Body of pancreas (tissue), 4 donors: ENCODE results near the gene STRADB. TPM values are rescaled to one million over a fixed set of nuclear protein-coding genes. Genes with fewer than 3 reads are reported as not detected.

Source experiments
- ATAC-seq: fragments of 150-250 bp; one replicate; pipeline ENCODE4 v1.9.1; 2016
- DNase-seq, 4 donors: peaks; one replicate each; pipeline ENCODE4 v3.0.0-alpha.2; 2019
- H3K27ac ChIP-seq, 4 donors: fragments of 200-600 bp; sonication (generic); 1 replicate in 3 of 4; 2 replicates in 1 of 4; pipeline versions ENCODE4 v1.5.1 to v1.6.1; 2016 to 2019; ENCODE audit warnings: mild to moderate bottlenecking in 1 of 4, mixed read lengths in 1 of 4, moderate library complexity in 1 of 4
- H3K27me3 ChIP-seq, 2 donors: fragments of 200-600 bp; sonication (generic); one replicate each; pipeline ENCODE4 v1.6.0; 2016; ENCODE audit warnings: mild to moderate bottlenecking in 1 of 2
- H3K36me3 ChIP-seq, 2 donors: fragments of 200-600 bp; sonication (generic); replicated peaks in 1 of 2; 2 replicates each; pipeline ENCODE4 v1.5.1; 2016; ENCODE audit warnings: low read depth in 2 of 2; ENCODE audit not compliant: insufficient read depth in 1 of 2
- H3K4me1 ChIP-seq: fragments of 200-600 bp; sonication (generic); one replicate; pipeline ENCODE4 v1.6.0; 2016
- H3K4me3 ChIP-seq, 2 donors: fragments of 200-600 bp; sonication (generic); 1 replicate in 1 of 2; 2 replicates in 1 of 2; pipeline ENCODE4 v1.5.1; 2016 to 2019
- H3K9me3 ChIP-seq, 3 donors: fragments of 200-600 bp; sonication (generic); 1 replicate in 2 of 3; 2 replicates in 1 of 3; pipeline ENCODE4 v1.5.1; 2016
- POLR2A ChIP-seq, 3 donors: fragments of 450-650 bp; IDR thresholded peaks; one replicate each; pipeline ENCODE4 v1.6.1; 2016; ENCODE audit warnings: antibody characterized with exemption in 3 of 3, mild to moderate bottlenecking in 2 of 3
- WGBS, 2 donors: methylation state at CpG; one replicate each; pipeline ENCODE4 v1.1.5; 2017; 5-methylcytosine and 5-hydroxymethylcytosine counted together
- intact Hi-C: fragments of 100-400 bp; cut with DNase I; formaldehyde crosslinking; loops from one replicate; pipeline ENCODE4 v1.15.1; 2023
- total RNA-seq, 2 donors: library from RNA; depleted of rRNA; stranded (reverse); fragments of >200 nt; gene quantifications; one replicate each; pipeline ENCODE4 v1.1.0, GENCODE V29; 2016
- TF ChIP-seq, protein P1 (sequence below), 7 experiments: fragments of 450-650 bp in 4 of 7; fragments of 200-600 bp in 3 of 7; sonication (generic) in 3 of 7; IDR thresholded peaks; one replicate each; pipeline ENCODE4 v1.5.1; 2016 to 2019; ENCODE audit warnings: antibody characterized with exemption in 7 of 7

STRADB gene
- total RNA-seq, 2 donors from 2014 or later = 21.0 to 24.7 TPM

DNA sequence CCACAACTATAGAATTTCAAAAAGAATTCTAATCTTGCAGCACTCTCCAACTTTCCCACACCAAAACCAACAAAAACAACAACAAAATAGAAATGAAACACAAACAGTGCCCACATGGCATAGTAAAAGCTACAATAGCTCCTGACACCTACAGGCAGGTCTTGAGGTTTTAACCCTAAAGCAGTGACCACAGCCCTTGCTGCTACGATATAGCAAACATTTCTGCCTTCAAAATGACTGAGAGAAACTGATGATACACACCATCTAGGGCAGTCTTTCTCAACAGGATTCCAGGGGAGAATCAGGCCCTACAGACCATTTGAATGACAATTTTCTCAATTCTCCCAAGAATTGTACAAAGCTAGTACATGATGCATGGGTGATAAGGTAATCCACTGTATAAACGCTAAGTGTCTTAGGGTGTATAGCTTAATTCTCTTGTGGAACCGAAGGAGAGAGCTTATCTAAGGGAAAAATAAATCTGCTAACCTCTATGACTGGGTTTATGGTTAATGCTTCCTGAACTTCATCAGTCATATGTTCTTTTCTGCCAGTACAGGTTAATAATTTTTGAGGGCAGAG is 46.8 kb upstream of the STRADB start:
- H3K4me1 ChIP-seq = peaks cover 70% of the 10 kb centered on the region
- no peak for ATAC-seq
- 22 to 34% methylated on average over 3 of the region's 3 CpGs for WGBS, 2 donors
- TF ChIP-seq, protein P1, sequence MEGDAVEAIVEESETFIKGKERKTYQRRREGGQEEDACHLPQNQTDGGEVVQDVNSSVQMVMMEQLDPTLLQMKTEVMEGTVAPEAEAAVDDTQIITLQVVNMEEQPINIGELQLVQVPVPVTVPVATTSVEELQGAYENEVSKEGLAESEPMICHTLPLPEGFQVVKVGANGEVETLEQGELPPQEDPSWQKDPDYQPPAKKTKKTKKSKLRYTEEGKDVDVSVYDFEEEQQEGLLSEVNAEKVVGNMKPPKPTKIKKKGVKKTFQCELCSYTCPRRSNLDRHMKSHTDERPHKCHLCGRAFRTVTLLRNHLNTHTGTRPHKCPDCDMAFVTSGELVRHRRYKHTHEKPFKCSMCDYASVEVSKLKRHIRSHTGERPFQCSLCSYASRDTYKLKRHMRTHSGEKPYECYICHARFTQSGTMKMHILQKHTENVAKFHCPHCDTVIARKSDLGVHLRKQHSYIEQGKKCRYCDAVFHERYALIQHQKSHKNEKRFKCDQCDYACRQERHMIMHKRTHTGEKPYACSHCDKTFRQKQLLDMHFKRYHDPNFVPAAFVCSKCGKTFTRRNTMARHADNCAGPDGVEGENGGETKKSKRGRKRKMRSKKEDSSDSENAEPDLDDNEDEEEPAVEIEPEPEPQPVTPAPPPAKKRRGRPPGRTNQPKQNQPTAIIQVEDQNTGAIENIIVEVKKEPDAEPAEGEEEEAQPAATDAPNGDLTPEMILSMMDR (IDR thresholded peaks at IDR 0.05) = no peak
- no peak for TF ChIP-seq POLR2A (IDR thresholded peaks at IDR 0.05)
- intact Hi-C loops = no loop called here
- H3K9me3 ChIP-seq = no peaks in the 10 kb centered on the region
- H3K27me3 ChIP-seq = no peaks in the 10 kb centered on the region
- no peaks in the 10 kb centered on the region for H3K36me3 ChIP-seq
- H3K27ac ChIP-seq = peak overlapping the region; percentile 6 to 87 (median 41)
- no peak overlapping the region for H3K4me3 ChIP-seq
- DNase-seq = no peak

DNA sequence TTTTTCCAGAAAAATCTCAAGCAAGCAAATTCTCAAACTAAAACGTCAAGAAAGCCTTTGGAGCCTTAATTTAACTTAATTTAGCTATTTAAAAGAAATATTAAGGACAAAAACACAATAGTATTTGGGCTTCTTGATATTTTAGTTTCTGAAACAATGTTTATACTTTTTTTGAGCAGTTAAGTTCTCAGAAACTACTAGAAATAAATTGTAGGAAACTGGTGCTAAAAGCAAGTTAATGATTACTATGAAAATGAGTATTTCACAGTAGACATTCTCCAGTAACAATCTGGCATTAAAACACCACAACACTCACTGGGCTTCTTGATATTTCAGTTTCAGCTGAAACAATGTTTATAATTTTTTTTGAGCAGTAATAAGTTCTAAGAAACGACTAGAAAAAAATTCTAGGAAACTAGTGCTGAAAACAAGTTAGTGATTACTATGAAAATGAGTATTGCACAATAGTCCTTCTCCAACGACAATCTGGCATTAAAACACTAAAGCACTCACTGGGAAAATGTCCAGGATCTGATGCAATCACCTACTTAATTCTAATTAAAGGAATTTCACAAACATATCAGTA is 45.4 kb upstream of the STRADB start:
- Histone ChIP-seq H3K27ac (peak overlapping the region; percentile 30 to 87 (median 69)), H3K4me1 (peaks cover 71% of the 10 kb centered on the region), H3K36me3 (no peaks in the 10 kb centered on the region), H3K9me3 (no peaks in the 10 kb centered on the region), H3K4me3 (no peak overlapping the region), H3K27me3 (no peaks in the 10 kb centered on the region)
- DNase-seq (peak; percentile 34 to 70 (median 48)), ATAC-seq (peak; percentile 89)
- intact Hi-C loops = no loop called here
- TF ChIP-seq POLR2A (IDR thresholded peaks at IDR 0.05) = no peak
- TF ChIP-seq, protein P1 (IDR thresholded peaks at IDR 0.05) = no peak
- WGBS, 2 donors = 6 to 11% methylated on average over 3 of the region's 3 CpGs

DNA sequence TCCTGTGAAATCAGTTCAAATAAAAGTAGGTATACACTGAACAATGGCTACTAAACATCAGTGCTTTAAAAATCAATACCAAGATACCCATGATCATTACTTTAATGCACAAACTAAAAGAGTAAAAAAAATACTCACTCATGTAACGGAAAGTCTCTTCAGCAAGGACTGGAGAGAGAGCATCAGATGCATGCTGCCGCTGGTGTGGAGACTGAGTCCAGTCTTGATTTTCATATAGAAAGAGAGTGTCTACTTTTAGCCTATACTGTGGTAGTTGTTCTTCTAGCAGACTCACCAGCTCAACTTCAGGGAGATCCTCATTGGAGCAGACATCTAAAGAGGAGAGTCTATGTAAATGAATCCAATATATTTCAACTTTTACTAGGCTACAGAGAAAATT is 44.3 kb upstream of the STRADB start:
- TF ChIP-seq POLR2A (IDR thresholded peaks at IDR 0.05) = no peak
- TF ChIP-seq, protein P1 (IDR thresholded peaks at IDR 0.05) = no peak
- Histone ChIP-seq H3K4me1 (peaks cover 60% of the 10 kb centered on the region), H3K36me3 (no peaks in the 10 kb centered on the region), H3K4me3 (no peak overlapping the region), H3K27me3 (no peaks in the 10 kb centered on the region), H3K27ac (peak overlapping the region in 2 of 4 donors; percentile 74 to 87), H3K9me3 (no peaks in the 10 kb centered on the region)
- DNase-seq (no peak), ATAC-seq (no peak)
- intact Hi-C loops = no loop called here
- 32 to 46% methylated on average over 2 of the region's 2 CpGs for WGBS, 2 donors

DNA sequence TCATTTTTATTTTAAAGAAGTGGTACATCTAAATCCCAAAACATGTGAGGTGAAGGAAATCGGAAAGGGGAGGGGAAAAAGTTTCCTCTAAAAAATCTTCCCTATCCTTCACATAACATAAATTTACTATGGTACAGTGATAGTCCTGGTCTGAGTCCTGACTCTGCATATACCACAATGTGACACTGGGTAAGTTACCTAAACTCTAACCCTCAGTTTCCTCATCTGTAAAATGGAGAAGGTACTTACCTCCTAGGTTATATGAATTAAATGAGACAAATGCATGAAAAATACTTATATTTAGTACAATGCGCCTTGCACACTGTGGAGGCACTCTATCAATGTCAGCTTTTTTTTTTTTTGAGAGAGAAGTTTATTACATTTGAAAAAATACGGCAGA is 42.6 kb upstream of the STRADB start:
- ATAC-seq (no peak), DNase-seq (no peak)
- no peaks in the 10 kb centered on the region for H3K27me3 ChIP-seq
- H3K4me3 ChIP-seq = no peak overlapping the region
- peaks cover 47% of the 10 kb centered on the region for H3K4me1 ChIP-seq
- no peak overlapping the region for H3K27ac ChIP-seq
- no peaks in the 10 kb centered on the region for H3K9me3 ChIP-seq
- intact Hi-C loops = no loop called here
- WGBS, 2 donors = 82 to 84% methylated on average over 3 of the region's 3 CpGs
- TF ChIP-seq, protein P1 (IDR thresholded peaks at IDR 0.05) = no peak
- TF ChIP-seq POLR2A (IDR thresholded peaks at IDR 0.05) = no peak
- no peaks in the 10 kb centered on the region for H3K36me3 ChIP-seq

DNA sequence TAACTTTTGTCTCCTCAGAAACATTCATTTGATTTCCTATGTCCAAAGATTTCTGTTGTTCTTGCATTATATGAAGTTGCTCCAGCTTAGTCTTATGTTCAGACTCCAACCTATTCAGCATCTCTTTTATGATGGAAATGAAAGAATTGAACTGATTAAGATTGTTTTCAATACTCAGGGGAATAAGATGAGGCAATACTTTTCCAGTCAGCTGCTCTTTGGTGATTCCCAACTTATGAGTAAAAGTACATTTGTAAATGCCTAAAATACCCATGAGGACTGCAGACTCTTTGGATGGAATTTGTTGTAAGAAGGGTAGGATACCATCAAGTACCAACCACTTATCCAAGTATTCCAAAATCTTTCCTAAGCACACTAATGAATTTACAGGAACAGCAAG is 40.1 kb upstream of the STRADB start:
- DNase-seq = no peak
- intact Hi-C loops = no loop called here
- no peak for TF ChIP-seq POLR2A (IDR thresholded peaks at IDR 0.05)
- TF ChIP-seq, protein P1 (IDR thresholded peaks at IDR 0.05) = no peak
- ATAC-seq = no peak
- H3K4me3 ChIP-seq = no peak overlapping the region
- H3K9me3 ChIP-seq = no peaks in the 10 kb centered on the region
- H3K4me1 ChIP-seq = peaks cover 38% of the 10 kb centered on the region
- H3K36me3 ChIP-seq = no peaks in the 10 kb centered on the region
- no peaks in the 10 kb centered on the region for H3K27me3 ChIP-seq
- no peak overlapping the region for H3K27ac ChIP-seq
